ENCODE results near the gene GABRR3.

- no peak for TF ChIP-seq CTCF (IDR thresholded peaks at IDR 0.05; ENCODE audit: low read depth, low read length, poor library complexity, severe bottlenecking)
- no peak for TF ChIP-seq EZH2phosphoT487 (IDR thresholded peaks at IDR 0.05; ENCODE audit: borderline replicate concordance, low read length)
Measured at GRCh38 chr3:97935842-97936241, 99.3 kb downstream of the GABRR3 start.
